Measurements from ENCODE around the gene PAPSS1. TPM values are rescaled to one million over a fixed set of nuclear protein-coding genes. Genes with fewer than 3 reads are reported as not detected.

The PAPSS1 gene
- total RNA-seq, 4 donors from 2014 or later, result 40.4 to 80.8 (median 49.5) TPM

- 63 to 71% methylated on average over 1 of the region's 1 CpG for WGBS, 2 donors
- Histone ChIP-seq H3K9me3 (no peaks in the 10 kb centered on the region), H3K27me3 (no peaks in the 10 kb centered on the region), H3K4me3 (no peak overlapping the region), H3K36me3 (peaks cover 0 to 44% (median 0%) of the 10 kb centered on the region in 3 donors), H3K27ac (no peak overlapping the region), H3K4me1 (peaks cover 0 to 12% (median 0%) of the 10 kb centered on the region in 4 donors)
- TF ChIP-seq CTCF (IDR thresholded peaks at IDR 0.05), result no peak
- no peak for TF ChIP-seq EP300 (IDR thresholded peaks at IDR 0.05)
- no peak for TF ChIP-seq POLR2A (IDR thresholded peaks at IDR 0.05)
- DNase-seq (ENCODE audit: low spot score in 2 of 2), result no peak
Measured at GRCh38 chr4:107685740-107686139, 34.3 kb downstream of the PAPSS1 start.

DNA sequence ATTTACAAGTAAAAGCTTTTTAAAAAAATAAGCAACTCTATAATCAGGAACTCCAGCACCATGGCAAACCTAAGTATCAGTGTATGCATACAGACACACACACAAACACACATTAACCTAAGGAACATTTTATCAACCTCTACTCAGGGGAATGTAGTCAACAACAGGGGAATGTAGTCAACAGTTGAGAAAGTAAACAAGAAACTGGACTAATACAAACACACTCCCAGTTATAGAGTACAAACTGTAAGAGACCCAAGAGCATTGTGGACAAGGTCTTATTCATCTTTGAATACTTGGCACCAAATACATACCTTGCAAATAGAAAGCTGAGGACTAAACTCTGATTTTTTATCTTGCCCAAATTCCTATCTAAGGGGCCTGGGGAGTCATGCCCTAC is 36.2 kb downstream of the PAPSS1 start:
- H3K4me3 ChIP-seq, result no peak overlapping the region
- DNase-seq (ENCODE audit: low spot score in 2 of 2), result no peak
- peaks cover 0 to 6% (median 0%) of the 10 kb centered on the region in 4 donors for H3K9me3 ChIP-seq
- peaks cover 0 to 62% (median 3%) of the 10 kb centered on the region in 3 donors for H3K36me3 ChIP-seq
- peaks cover 0 to 12% (median 0%) of the 10 kb centered on the region in 4 donors for H3K4me1 ChIP-seq
- H3K27me3 ChIP-seq, result no peaks in the 10 kb centered on the region
- no peak overlapping the region for H3K27ac ChIP-seq
- TF ChIP-seq EP300 (IDR thresholded peaks at IDR 0.05) (no peak), POLR2A (IDR thresholded peaks at IDR 0.05) (no peak)

DNA sequence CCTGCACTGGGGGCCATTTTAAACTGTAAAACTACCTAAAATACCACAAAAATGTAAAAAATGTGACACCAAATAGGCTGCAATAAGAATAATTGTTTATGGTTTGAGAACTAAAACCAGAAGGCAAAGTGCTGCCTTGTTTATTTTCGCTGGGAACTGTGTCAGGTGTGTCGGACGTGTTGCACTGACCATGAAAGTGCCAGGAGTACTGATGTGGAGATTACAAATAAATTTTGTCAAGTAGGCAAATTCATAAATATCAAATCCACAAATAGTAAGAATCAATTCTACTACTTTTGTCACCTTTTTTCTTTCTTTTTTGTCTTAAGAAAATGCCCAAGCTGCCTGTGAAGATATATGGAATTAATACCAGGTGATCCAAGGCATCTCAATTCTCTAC is 37.7 kb downstream of the PAPSS1 start:
- H3K36me3 ChIP-seq, result peaks cover 0 to 77% (median 4%) of the 10 kb centered on the region in 3 donors
- H3K27ac ChIP-seq, result no peak overlapping the region
- H3K4me1 ChIP-seq, result peaks cover 0 to 12% (median 0%) of the 10 kb centered on the region in 4 donors
- 83 to 85% methylated on average over 3 of the region's 3 CpGs for WGBS, 2 donors
- TF ChIP-seq EP300 (IDR thresholded peaks at IDR 0.05), result no peak
- TF ChIP-seq POLR2A (IDR thresholded peaks at IDR 0.05), result no peak
- no peak for TF ChIP-seq CTCF (IDR thresholded peaks at IDR 0.05)
- H3K9me3 ChIP-seq, result peaks cover 0 to 11% (median 0%) of the 10 kb centered on the region in 4 donors
- no peaks in the 10 kb centered on the region for H3K27me3 ChIP-seq
- no peak overlapping the region for H3K4me3 ChIP-seq
- no peak for DNase-seq (ENCODE audit: low spot score in 2 of 2)

DNA sequence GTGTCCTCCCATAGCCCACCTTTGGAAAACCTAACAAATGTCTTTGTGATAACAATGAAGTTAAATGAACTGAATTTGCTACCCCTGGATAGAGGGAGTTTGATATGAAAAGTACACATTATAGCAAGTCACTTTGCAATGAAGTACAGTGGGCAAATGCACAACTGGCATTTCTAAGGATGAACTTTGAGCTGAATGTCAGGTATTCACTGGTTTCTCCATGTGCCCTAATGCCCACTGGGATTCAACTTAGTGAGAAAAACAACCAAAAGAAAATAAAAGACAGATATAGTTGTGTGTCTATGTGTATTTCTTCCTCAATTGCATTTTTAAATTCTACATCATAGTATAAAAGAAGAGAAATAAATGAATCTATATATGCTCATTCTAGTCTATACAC is 51.0 kb downstream of the PAPSS1 start:
- no peak overlapping the region for H3K4me3 ChIP-seq
- H3K9me3 ChIP-seq, result no peaks in the 10 kb centered on the region
- no peak for DNase-seq (ENCODE audit: low spot score in 2 of 2)
- no peaks in the 10 kb centered on the region for H3K27me3 ChIP-seq
- peaks cover 0 to 3% (median 0%) of the 10 kb centered on the region in 3 donors for H3K36me3 ChIP-seq
- TF ChIP-seq POLR2A (IDR thresholded peaks at IDR 0.05), result no peak
- TF ChIP-seq CTCF (IDR thresholded peaks at IDR 0.05), result no peak
- TF ChIP-seq EP300 (IDR thresholded peaks at IDR 0.05), result no peak
- peaks cover 0 to 20% (median 0%) of the 10 kb centered on the region in 4 donors for H3K4me1 ChIP-seq
- no peak overlapping the region for H3K27ac ChIP-seq

DNA sequence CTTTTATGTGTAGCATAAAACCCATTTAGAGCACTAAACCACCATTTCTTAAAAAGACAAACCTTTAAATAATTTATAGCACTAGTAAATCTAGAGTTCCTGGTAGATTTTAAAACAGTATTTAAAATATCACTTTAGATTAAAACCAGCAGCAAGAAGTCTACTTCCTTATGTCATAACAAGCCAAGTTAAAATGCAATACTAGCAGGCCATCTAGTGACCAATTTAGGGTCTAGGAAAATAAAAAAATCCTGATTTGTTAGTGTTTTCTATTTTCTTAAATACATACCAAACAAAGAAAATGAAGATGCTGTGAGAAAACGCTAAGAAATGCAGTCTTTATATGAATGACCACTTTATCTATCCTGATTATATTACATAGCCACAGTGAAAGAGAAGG is 53.9 kb downstream of the PAPSS1 start:
- no peak for TF ChIP-seq POLR2A (IDR thresholded peaks at IDR 0.05)
- no peak for TF ChIP-seq EP300 (IDR thresholded peaks at IDR 0.05)
- peak in 4 of 5 experiments; percentile 20 to 39 (median 26) for TF ChIP-seq CTCF (IDR thresholded peaks at IDR 0.05)

DNA sequence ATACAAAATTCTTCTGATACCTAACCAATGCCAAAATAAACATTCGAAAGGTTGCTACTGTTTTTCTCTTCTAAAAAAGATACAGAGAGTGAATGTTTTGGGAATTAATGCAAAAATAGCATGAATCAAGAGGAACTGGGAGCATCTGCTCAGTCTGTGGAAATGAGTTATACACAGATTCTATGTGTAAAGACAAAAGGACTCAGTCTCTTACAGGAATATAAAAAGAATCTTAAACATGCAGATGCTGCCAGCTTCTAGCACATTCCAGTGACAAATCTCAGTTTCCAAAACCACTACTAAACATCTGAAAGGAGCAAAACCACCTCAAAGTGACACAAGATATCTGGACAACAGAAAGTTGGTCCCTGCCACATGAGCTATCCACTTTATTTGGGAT is 55.0 kb downstream of the PAPSS1 start:
- Histone ChIP-seq H3K27ac (peak overlapping the region in 1 of 4 donors; percentile 1), H3K4me3 (no peak overlapping the region), H3K9me3 (no peaks in the 10 kb centered on the region), H3K27me3 (no peaks in the 10 kb centered on the region), H3K36me3 (no peaks in the 10 kb centered on the region), H3K4me1 (peaks cover 0 to 21% (median 0%) of the 10 kb centered on the region in 4 donors)
- TF ChIP-seq EP300 (IDR thresholded peaks at IDR 0.05), result no peak
- no peak for TF ChIP-seq POLR2A (IDR thresholded peaks at IDR 0.05)
- no peak for TF ChIP-seq CTCF (IDR thresholded peaks at IDR 0.05)
- DNase-seq (ENCODE audit: low spot score in 2 of 2), result no peak
- WGBS, 2 donors, result 41 to 47% methylated on average over 1 of the region's 1 CpG

More for the DNA sequence above, 53.9 kb downstream of the PAPSS1 start:
- H3K36me3 ChIP-seq, result no peaks in the 10 kb centered on the region
- DNase-seq (ENCODE audit: low spot score in 2 of 2), result no peak
- no peaks in the 10 kb centered on the region for H3K9me3 ChIP-seq
- H3K27ac ChIP-seq, result no peak overlapping the region
- no peaks in the 10 kb centered on the region for H3K27me3 ChIP-seq
- peaks cover 0 to 21% (median 0%) of the 10 kb centered on the region in 4 donors for H3K4me1 ChIP-seq
- no peak overlapping the region for H3K4me3 ChIP-seq
- 24 to 26% methylated on average over 1 of the region's 1 CpG for WGBS, 2 donors

Data from tibial nerve (tissue), 4 donors.